Esophagus (tissue), 2 donors: Measurements from ENCODE around the gene TMA7. TPM values are rescaled to one million over a fixed set of nuclear protein-coding genes. Genes with fewer than 3 reads are reported as not detected.
A peak's percentile ranks its signal among the peaks of the same experiment; 100 is the strongest.

Experiments
- H3K27ac ChIP-seq, 2 donors: one replicate each; pipeline ENCODE4 v1.5.1; 2013; ENCODE audit warnings: low read depth in 2 of 2, mild to moderate bottlenecking in 2 of 2, inconsistent platforms in 1 of 2, low read length in 1 of 2, moderate library complexity in 1 of 2
- H3K27me3 ChIP-seq, 2 donors: one replicate each; pipeline ENCODE4 v1.6.1; 2013; ENCODE audit warnings: low read length in 2 of 2, control low read depth in 1 of 2, mild to moderate bottlenecking in 1 of 2; ENCODE audit not compliant: insufficient read depth in 2 of 2, control insufficient read depth in 1 of 2
- H3K36me3 ChIP-seq, 2 donors: one replicate each; pipeline ENCODE4 v1.6.1; 2013; ENCODE audit warnings: low read length in 1 of 2; ENCODE audit not compliant: control insufficient read depth in 2 of 2, insufficient read depth in 2 of 2
- H3K4me1 ChIP-seq, 2 donors: one replicate each; pipeline ENCODE4 v1.6.1; 2013; ENCODE audit warnings: low read length in 1 of 2; ENCODE audit not compliant: control insufficient read depth in 2 of 2, insufficient read depth in 2 of 2
- H3K4me3 ChIP-seq, 2 donors: one replicate each; pipeline ENCODE4 v1.5.1; 2013; ENCODE audit warnings: low read length in 2 of 2, mild to moderate bottlenecking in 2 of 2, low read depth in 1 of 2, moderate library complexity in 1 of 2
- H3K9me3 ChIP-seq, 2 donors: one replicate each; pipeline ENCODE4 v1.6.1; 2013; ENCODE audit warnings: mild to moderate bottlenecking in 2 of 2, low read depth in 1 of 2, low read length in 1 of 2, moderate library complexity in 1 of 2; ENCODE audit not compliant: control insufficient read depth in 2 of 2, insufficient read depth in 1 of 2
- WGBS, 2 donors: extraction: QIAGEN DNeasy Blood & Tissue Kit; methylation state at CpG; one replicate each; pipeline ENCODE4 v1.1.7; 2013; 5-methylcytosine and 5-hydroxymethylcytosine counted together
- polyA plus RNA-seq, 2 donors: library from polyadenylated mRNA; stranded (reverse); fragments of 200-250 nt; gene quantifications; one replicate each; pipeline ENCODE4 v1.2.3, GENCODE V29; 2013
- donor health status: healthy with polysubstance abuse.
- donor health status: Bipolar disorder and iron deficiency.

The TMA7 gene
- polyA plus RNA-seq, 2 donors = 364 to 613 TPM

- H3K36me3 ChIP-seq = peaks cover 0 to 16% of the 10 kb centered on the region in 2 donors
- H3K27ac ChIP-seq = peak overlapping the region; percentile 93 to 96
- H3K4me1 ChIP-seq = peaks cover 15 to 63% of the 10 kb centered on the region in 2 donors
- 35 to 39% methylated on average over 7 of the region's 7 CpGs for WGBS, 2 donors
- no peaks in the 10 kb centered on the region for H3K9me3 ChIP-seq
- peak overlapping the region; percentile 68 to 74 for H3K4me3 ChIP-seq
- no peaks in the 10 kb centered on the region for H3K27me3 ChIP-seq
Observed at GRCh38 chr3:48428088-48428571, 11.9 kb upstream of the TMA7 start.

DNA sequence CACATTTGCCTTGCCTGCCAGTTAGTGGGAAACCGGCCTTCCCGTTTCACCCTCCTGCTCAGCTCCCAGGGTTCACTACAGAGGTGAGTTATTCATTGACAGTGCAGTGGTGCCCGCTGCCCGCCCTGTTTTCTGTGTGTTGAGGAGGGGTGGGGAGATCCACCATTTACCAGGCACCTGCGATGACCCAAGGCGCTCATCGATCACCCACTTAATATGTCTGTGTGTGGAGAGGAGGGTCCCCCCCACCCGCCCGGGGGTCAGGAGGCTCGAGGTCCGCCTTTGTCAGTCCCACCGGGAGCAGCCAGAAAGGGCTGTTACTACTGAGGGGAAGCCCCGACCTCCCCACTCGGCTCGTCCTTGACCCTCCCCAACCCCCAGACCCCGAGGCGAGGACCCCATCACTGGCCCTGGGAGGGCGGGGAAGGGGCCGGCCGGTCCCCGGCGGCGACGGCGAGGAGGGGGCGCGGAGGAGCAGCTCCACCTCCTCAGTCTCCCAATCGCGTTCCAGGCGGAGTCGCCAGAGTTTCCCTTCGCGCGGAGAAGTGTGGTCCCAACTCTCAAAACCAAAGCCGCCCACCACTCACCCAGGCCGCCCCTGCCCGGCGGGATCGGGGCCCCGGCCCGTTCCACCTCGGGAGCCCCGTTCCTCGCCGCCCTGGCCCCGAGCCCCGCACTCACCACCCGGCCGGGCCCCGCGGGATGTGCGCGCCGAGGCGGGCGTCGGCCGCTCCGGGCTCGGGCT lies 11.3 kb upstream of the TMA7 start:
- no peaks in the 10 kb centered on the region for H3K9me3 ChIP-seq
- peaks cover 15 to 63% of the 10 kb centered on the region in 2 donors for H3K4me1 ChIP-seq
- peak overlapping the region; percentile 68 to 74 for H3K4me3 ChIP-seq
- WGBS, 2 donors = 4 to 8% methylated on average over 27 to 60 of the region's 60 CpGs
- peaks cover 0 to 9% of the 10 kb centered on the region in 2 donors for H3K36me3 ChIP-seq
- H3K27me3 ChIP-seq = no peaks in the 10 kb centered on the region
- H3K27ac ChIP-seq = peak overlapping the region; percentile 93 to 96

GRCh38 chr3:48429317-48429959 lies 10.6 kb upstream of the TMA7 start:
- peaks cover 13 to 63% of the 10 kb centered on the region in 2 donors for H3K4me1 ChIP-seq
- H3K27ac ChIP-seq = peak overlapping the region; percentile 93 to 96
- H3K36me3 ChIP-seq = peaks cover 0 to 3% of the 10 kb centered on the region in 2 donors
- H3K27me3 ChIP-seq = no peaks in the 10 kb centered on the region
- H3K4me3 ChIP-seq = peak overlapping the region; percentile 68 to 74
- 0 to 1% methylated on average over 46 to 86 of the region's 86 CpGs for WGBS, 2 donors
- no peaks in the 10 kb centered on the region for H3K9me3 ChIP-seq

DNA sequence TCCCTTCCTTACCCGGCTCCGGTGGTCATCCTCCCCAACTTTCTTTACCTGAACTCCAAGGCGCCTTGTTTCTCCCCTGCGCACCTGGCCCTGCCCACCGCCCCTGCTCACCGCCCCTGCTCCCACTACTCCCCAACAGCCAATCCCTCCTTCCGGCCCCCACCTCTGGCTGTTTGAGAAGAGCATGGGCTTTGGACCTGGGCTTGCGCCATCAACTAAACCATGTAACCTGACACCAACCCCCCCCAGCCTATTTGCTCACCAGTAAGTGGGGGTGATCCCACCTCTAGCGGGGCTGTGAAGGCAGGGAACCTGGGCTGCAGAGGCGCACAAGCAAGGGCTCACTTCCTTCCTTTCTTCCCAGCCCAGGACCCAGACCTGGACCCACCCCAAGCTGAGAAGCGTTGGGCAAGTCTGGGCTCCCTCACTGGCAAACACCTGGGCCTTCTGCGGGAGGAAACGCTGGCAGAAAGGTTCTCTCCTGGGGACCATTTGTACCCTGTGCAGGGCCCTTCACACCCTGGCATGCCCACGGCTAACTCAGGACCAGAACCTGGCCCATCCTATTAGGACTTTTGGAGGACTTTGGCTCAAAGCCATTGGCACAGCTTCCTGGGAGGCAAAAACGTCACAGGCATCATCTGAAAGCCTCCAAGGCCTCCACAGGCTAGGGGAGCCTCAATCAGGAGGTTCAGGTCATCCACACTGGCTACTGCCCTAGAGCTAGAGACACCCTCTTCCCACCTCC lies 9.9 kb upstream of the TMA7 start, which contains the start of gene PLXNB1:
Gene PLXNB1, minus strand, starts transcription at position 127 of the 748 bp plus-strand sequence. CDS start 5,475 bp downstream, outside the sequence.
- Histone ChIP-seq H3K4me1 (peaks cover 12 to 63% of the 10 kb centered on the region in 2 donors), H3K36me3 (no peaks in the 10 kb centered on the region), H3K27ac (peak within 1 kb of the TSS; percentile 93 to 96), H3K27me3 (no peaks in the 10 kb centered on the region), H3K4me3 (peak within 1 kb of the TSS; percentile 68 to 74), H3K9me3 (no peaks in the 10 kb centered on the region)
- 17 to 20% methylated on average over 15 of the region's 15 CpGs for WGBS, 2 donors

DNA sequence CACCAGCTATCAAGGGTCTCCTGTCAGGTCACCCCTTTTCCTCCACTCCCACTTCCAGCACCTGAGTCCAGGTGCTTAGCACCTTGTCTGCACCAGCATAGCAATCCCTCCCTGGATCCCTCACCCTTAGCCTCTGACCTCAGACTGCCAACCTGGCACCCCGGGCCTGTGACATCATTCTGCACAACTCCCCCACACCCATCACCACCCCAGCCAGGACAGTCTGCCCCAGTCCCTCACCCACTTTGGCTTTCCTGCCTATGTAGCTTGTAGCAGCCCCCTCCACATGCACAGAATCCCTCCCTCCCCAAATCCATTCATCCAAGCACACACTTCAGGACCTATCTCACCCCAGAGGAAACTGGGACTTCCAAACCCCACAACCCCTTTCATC lies 9.4 kb upstream of the TMA7 start:
- Histone ChIP-seq H3K27me3 (no peaks in the 10 kb centered on the region), H3K4me3 (no peak overlapping the region), H3K36me3 (no peaks in the 10 kb centered on the region), H3K27ac (peak overlapping the region; percentile 93 to 96), H3K9me3 (no peaks in the 10 kb centered on the region), H3K4me1 (peaks cover 7 to 61% of the 10 kb centered on the region in 2 donors)
- 47 to 50% methylated on average over 1 of the region's 1 CpG for WGBS, 2 donors

DNA sequence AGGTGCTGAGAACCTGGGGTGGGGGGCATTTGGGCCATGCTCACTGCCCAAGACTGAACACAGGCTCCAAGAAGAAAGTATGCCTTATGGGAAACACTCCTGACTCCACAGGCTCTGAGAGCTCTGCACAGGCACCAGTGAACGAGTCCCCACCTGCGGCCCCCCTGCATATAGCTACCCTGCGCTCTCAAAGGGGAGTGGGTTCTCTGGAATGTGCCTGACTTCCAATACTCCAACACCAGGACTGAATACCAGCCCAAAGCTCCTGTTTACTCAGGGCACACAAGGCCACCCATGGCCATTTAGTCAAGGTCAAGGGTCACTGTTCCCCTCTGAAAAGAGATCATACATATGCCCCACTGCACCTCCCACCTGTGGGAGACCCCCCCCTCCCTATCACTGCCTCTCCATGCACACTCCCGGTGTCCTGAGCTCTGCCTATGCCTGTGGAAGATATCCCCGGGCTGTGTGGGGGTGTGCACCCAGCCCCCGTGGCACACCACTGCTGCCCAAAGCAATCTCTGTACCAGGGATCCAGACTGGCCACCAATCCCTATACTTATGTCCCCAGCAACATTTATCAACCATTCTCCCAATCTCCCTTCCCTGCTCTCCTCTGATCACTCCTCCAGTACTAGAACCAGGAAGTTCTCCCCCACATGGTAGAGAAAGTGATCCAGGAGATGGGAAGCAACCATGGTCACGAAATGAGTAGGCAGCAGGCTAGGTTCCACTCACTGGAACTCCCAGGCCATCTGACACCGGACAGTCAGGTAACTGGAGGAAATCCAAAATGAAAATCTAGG lies 8.6 kb upstream of the TMA7 start:
- Histone ChIP-seq H3K4me1 (peaks cover 7 to 55% of the 10 kb centered on the region in 2 donors), H3K27me3 (no peaks in the 10 kb centered on the region), H3K4me3 (no peak overlapping the region), H3K36me3 (peaks cover 0 to 2% of the 10 kb centered on the region in 2 donors), H3K27ac (peak overlapping the region; percentile 93 to 96), H3K9me3 (no peaks in the 10 kb centered on the region)
- WGBS, 2 donors = 69 to 70% methylated on average over 8 of the region's 8 CpGs

- 58 to 66% methylated on average over 16 of the region's 16 CpGs for WGBS, 2 donors
- peaks cover 7 to 46% of the 10 kb centered on the region in 2 donors for H3K4me1 ChIP-seq
Observed at GRCh38 chr3:48432411-48433371, 7.4 kb upstream of the TMA7 start.

GRCh38 chr3:48433472-48434118 lies 6.5 kb upstream of the TMA7 start:
- H3K4me1 ChIP-seq = peaks cover 7 to 46% of the 10 kb centered on the region in 2 donors
- peak overlapping the region; percentile 19 to 26 for H3K4me3 ChIP-seq

More at GRCh38 chr3:48432411-48433371, 7.4 kb upstream of the TMA7 start:
- Histone ChIP-seq H3K9me3 (no peaks in the 10 kb centered on the region), H3K4me3 (no peak overlapping the region), H3K27ac (peak overlapping the region; percentile 96 to 97), H3K27me3 (no peaks in the 10 kb centered on the region), H3K36me3 (peaks cover 0 to 3% of the 10 kb centered on the region in 2 donors)

More at GRCh38 chr3:48433472-48434118, 6.5 kb upstream of the TMA7 start:
- H3K9me3 ChIP-seq = no peaks in the 10 kb centered on the region
- H3K27me3 ChIP-seq = no peaks in the 10 kb centered on the region
- peaks cover 0 to 3% of the 10 kb centered on the region in 2 donors for H3K36me3 ChIP-seq
- WGBS, 2 donors = 51 to 54% methylated on average over 12 of the region's 12 CpGs
- H3K27ac ChIP-seq = peak overlapping the region; percentile 96 to 97
